Fibroblast of lung (primary cell): ENCODE measurements around the gene GRAMD1A. TPM values are rescaled to one million over a fixed set of nuclear protein-coding genes. Genes with fewer than 3 reads are reported as not detected.

Experiments used
- DNase-seq, 2 donors: peaks; one replicate each; pipeline versions ENCODE4 v3.0.0 to v3.0.0-alpha.2; 2010; ENCODE audit warnings: low read depth in 2 of 2
- H2AFZ ChIP-seq: 2 replicates; pipeline ENCODE4 v1.5.1; 2012; ENCODE audit warnings: low read length, control low read depth, inconsistent platforms
- H3K27ac ChIP-seq: 2 replicates; pipeline ENCODE4 v1.5.1; 2011; ENCODE audit warnings: low read length, control low read depth; ENCODE audit not compliant: insufficient read depth
- H3K27me3 ChIP-seq: 2 replicates; pipeline ENCODE4 v1.5.1; 2011; ENCODE audit warnings: mild to moderate bottlenecking, low read length; ENCODE audit not compliant: control insufficient read depth, insufficient read depth
- H3K36me3 ChIP-seq: 2 replicates; pipeline ENCODE4 v1.5.1; 2011; ENCODE audit warnings: low read length; ENCODE audit not compliant: control insufficient read depth, insufficient read depth
- H3K4me1 ChIP-seq: 2 replicates; pipeline ENCODE4 v1.5.1; 2011; ENCODE audit warnings: low read length; ENCODE audit not compliant: control insufficient read depth, insufficient read depth; ENCODE audit errors: extremely low read depth
- H3K4me2 ChIP-seq: 2 replicates; pipeline ENCODE4 v1.5.1; 2011; ENCODE audit warnings: low read length, control low read depth; ENCODE audit not compliant: insufficient read depth; ENCODE audit errors: extremely low read depth
- H3K4me3 ChIP-seq, 4 experiments: fragments of 200-600 bp in 1 of 4; sonication (generic) in 1 of 4; replicated peaks in 1 of 4; 2 replicates each; pipeline ENCODE4 v1.5.1; 2011 to 2016; ENCODE audit warnings: low read length in 4 of 4, low read depth in 3 of 4, mild to moderate bottlenecking in 3 of 4, control low read depth in 2 of 4, inconsistent platforms in 1 of 4, mixed read lengths in 1 of 4; ENCODE audit not compliant: insufficient read depth in 1 of 4; ENCODE audit errors: control extremely low read depth in 1 of 4
- H3K79me2 ChIP-seq: 2 replicates; pipeline ENCODE4 v1.5.1; 2012; ENCODE audit warnings: mild to moderate bottlenecking, low read length, inconsistent platforms; ENCODE audit not compliant: control insufficient read depth, insufficient read depth
- H3K9ac ChIP-seq: 2 replicates; pipeline ENCODE4 v1.5.1; 2011; ENCODE audit warnings: mild to moderate bottlenecking, low read length, control low read depth; ENCODE audit not compliant: insufficient read depth
- H3K9me3 ChIP-seq: 2 replicates; pipeline ENCODE4 v1.5.1; 2012; ENCODE audit warnings: low read depth, low read length; ENCODE audit not compliant: control insufficient read depth, insufficient read depth
- H4K20me1 ChIP-seq: 2 replicates; pipeline ENCODE4 v1.5.1; 2011; ENCODE audit warnings: low read length; ENCODE audit not compliant: control insufficient read depth, insufficient read depth; ENCODE audit errors: extremely low read depth
- CTCF ChIP-seq, 2 donors: IDR thresholded peaks in 1 of 2; conservative IDR thresholded peaks in 1 of 2; 1 replicate in 1 of 2; 2 replicates in 1 of 2; pipeline ENCODE4 v1.5.1; 2011 to 2012; ENCODE audit warnings: low read length in 2 of 2, control low read depth in 1 of 2, inconsistent platforms in 1 of 2, low read depth in 1 of 2, mild to moderate bottlenecking in 1 of 2
- EZH2 ChIP-seq: IDR thresholded peaks from 2 replicates; pipeline ENCODE4 v1.5.1; 2012; ENCODE audit warnings: low read length, control low read depth, mild to moderate bottlenecking; ENCODE audit errors: missing control alignments
- polyA plus RNA-seq, 2 donors: library from polyadenylated mRNA; depleted of rRNA in 1 of 2; stranded (reverse) in 1 of 2; unstranded in 1 of 2; fragments of >200 nt; gene quantifications; 2 replicates each; pipeline ENCODE4 v1.2.1, GENCODE V29; 2011 to 2012; ENCODE audit warnings: missing spikeins in 1 of 2
- total RNA-seq: library from RNA; depleted of rRNA; stranded (reverse); fragments of >200 nt; gene quantifications from 2 replicates; pipeline ENCODE4 v1.2.1, GENCODE V29; 2014

GRAMD1A gene
- total and polyA plus RNA-seq, 2 donors (not counting 1 experiment from before 2014, with no cell fraction given): 21.4 to 24.4 TPM

GRCh38 chr19:34960940-34961679, 39.0 kb upstream of the GRAMD1A start:
- H4K20me1 ChIP-seq: no peaks in the 10 kb centered on the region
- no peak overlapping the region for H3K27ac ChIP-seq
- H3K4me2 ChIP-seq: no peak overlapping the region
- peaks cover 2% of the 10 kb centered on the region for H3K79me2 ChIP-seq
- no peak overlapping the region for H3K9ac ChIP-seq
- no peaks in the 10 kb centered on the region for H3K27me3 ChIP-seq
- H3K36me3 ChIP-seq: peaks cover 14% of the 10 kb centered on the region
- peaks cover 9% of the 10 kb centered on the region for H3K4me1 ChIP-seq
- H2AFZ ChIP-seq: no peak overlapping the region
- H3K4me3 ChIP-seq: no peak overlapping the region
- TF ChIP-seq EZH2 (no peak), CTCF (conservative IDR thresholded peaks at IDR 0.05 in 1 of 2, IDR thresholded peaks at IDR 0.05 in 1 of 2; ENCODE audit: low read depth in 1 of 2, low read length in 2 of 2) (no peak)
- H3K9me3 ChIP-seq: peaks cover 14% of the 10 kb centered on the region
- no peak for DNase-seq

GRCh38 chr19:34961775-34962686, 38.1 kb upstream of the GRAMD1A start:
- peaks cover 9% of the 10 kb centered on the region for H3K4me1 ChIP-seq
- no peaks in the 10 kb centered on the region for H4K20me1 ChIP-seq
- H3K79me2 ChIP-seq: peaks cover 2% of the 10 kb centered on the region
- H2AFZ ChIP-seq: no peak overlapping the region
- no peak overlapping the region for H3K27ac ChIP-seq
- peak overlapping the region; percentile 26 for H3K4me2 ChIP-seq
- TF ChIP-seq EZH2: no peak
- no peak for TF ChIP-seq CTCF (conservative IDR thresholded peaks at IDR 0.05 in 1 of 2, IDR thresholded peaks at IDR 0.05 in 1 of 2; ENCODE audit: low read depth in 1 of 2, low read length in 2 of 2)
- no peak for DNase-seq
- peak overlapping the region in 2 of 4 experiments; percentile 83 to 89 for H3K4me3 ChIP-seq
- peaks cover 14% of the 10 kb centered on the region for H3K9me3 ChIP-seq
- H3K27me3 ChIP-seq: no peaks in the 10 kb centered on the region
- H3K9ac ChIP-seq: no peak overlapping the region
- peaks cover 14% of the 10 kb centered on the region for H3K36me3 ChIP-seq
